Fibroblast of the aortic adventitia (primary cell): Measurements from ENCODE around the gene PFN3. TPM values are rescaled to one million over a fixed set of nuclear protein-coding genes. Genes with fewer than 3 reads are reported as not detected.
"Not testable (repeated sequence)": the region's sequence is repeated elsewhere in the genome, so short reads cannot be mapped to it uniquely, and the experiment has no call there.

Experiments
- DNase-seq: peaks from one replicate; pipeline ENCODE4 v3.0.0-alpha.2; 2010; ENCODE audit warnings: low read depth
- H3K4me3 ChIP-seq: 2 replicates; pipeline ENCODE4 v1.5.1; 2011; ENCODE audit warnings: low read depth, mild to moderate bottlenecking, control low read depth, low read length, moderate library complexity
- CTCF ChIP-seq: IDR thresholded peaks from 2 replicates; pipeline ENCODE4 v1.5.1; 2011; ENCODE audit warnings: mild to moderate bottlenecking, low read length, control low read depth, inconsistent platforms; ENCODE audit not compliant: insufficient read depth
- total RNA-seq: library from RNA; depleted of rRNA; stranded (reverse); fragments of >200 nt; gene quantifications from 2 replicates; pipeline ENCODE4 v1.2.3, GENCODE V29; 2012; ENCODE audit warnings: low replicate concordance

PFN3 gene
- total RNA-seq, 1 donor: not detected

GRCh38 chr5:177427211-177427822 is 26.9 kb upstream of the PFN3 start:
- no peak for DNase-seq
- peak overlapping the region; percentile 81 for H3K4me3 ChIP-seq
- TF ChIP-seq CTCF: no peak

GRCh38 chr5:177426566-177427210 is 26.2 kb upstream of the PFN3 start, which contains the start of gene GRK6:
GRK6 (plus strand) TSS chr5:177426676; CDS start chr5:177426846, 170 bp downstream.
- peak within 1 kb of the TSS; percentile 81 for H3K4me3 ChIP-seq
- no peak for TF ChIP-seq CTCF
- DNase-seq: no peak

- H3K4me3 ChIP-seq: peak overlapping the region; percentile 71
- peak; percentile 100 for DNase-seq
- no peak for TF ChIP-seq CTCF
Observed at GRCh38 chr5:177425801-177426565, 25.5 kb upstream of the PFN3 start.

GRCh38 chr5:177425196-177425800 is 24.8 kb upstream of the PFN3 start:
- peak; percentile 16 for DNase-seq
- peak overlapping the region; percentile 71 for H3K4me3 ChIP-seq
- TF ChIP-seq CTCF: no peak

- DNase-seq: no peak
- H3K4me3 ChIP-seq: no peak overlapping the region
- TF ChIP-seq CTCF: no peak
Observed at GRCh38 chr5:177423671-177424070, 23.2 kb upstream of the PFN3 start.

GRCh38 chr5:177421062-177421798 is 20.8 kb upstream of the PFN3 start:
- no peak overlapping the region for H3K4me3 ChIP-seq
- no peak for TF ChIP-seq CTCF
- no peak for DNase-seq

- not testable (repeated sequence) for H3K4me3 ChIP-seq, DNase-seq
Observed at GRCh38 chr5:177420472-177420871, 20.0 kb upstream of the PFN3 start.
